HFF-Myc (cell line): Measurements from ENCODE around the gene SP2.
A peak's percentile ranks its signal among the peaks of the same experiment; 100 is the strongest.

Experiments
- DNase-seq: peaks from one replicate; pipeline ENCODE4 v3.0.0-alpha.2; 2011; ENCODE audit warnings: low read depth; ENCODE audit errors: extremely low read depth
- H3K4me3 ChIP-seq: replicated peaks from 2 replicates; pipeline ENCODE4 v1.5.1; 2011; ENCODE audit warnings: low read depth, mild to moderate bottlenecking, control low read depth, low read length
- TF ChIP-seq, protein P1 (sequence below): IDR thresholded peaks from 2 replicates; pipeline ENCODE4 v1.5.1; 2012; ENCODE audit warnings: mild to moderate bottlenecking, low read depth, low read length, control low read depth; ENCODE audit errors: missing control alignments

Gene SP2

DNA sequence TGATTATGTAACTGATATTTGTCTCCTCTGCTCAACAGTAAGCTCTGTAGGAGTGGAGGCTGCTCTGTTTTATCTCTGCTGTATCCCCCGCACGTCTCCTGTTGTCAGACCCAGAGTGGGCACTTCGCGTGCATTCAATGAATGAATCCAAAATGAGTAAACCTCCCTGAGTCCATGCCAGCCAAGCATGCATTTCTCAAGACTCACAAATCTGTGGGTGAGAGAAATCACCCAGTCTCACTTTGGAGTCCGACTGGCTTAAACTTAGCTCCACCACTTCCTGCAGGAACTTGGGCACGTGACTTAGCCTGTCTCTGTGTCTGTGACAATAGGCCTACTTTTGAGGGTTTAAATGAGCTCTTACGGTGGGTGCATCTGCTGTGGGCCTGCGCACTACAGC lies 49.0 kb downstream of the SP2 start:
- H3K4me3 ChIP-seq = no peak overlapping the region
- no peak for DNase-seq
- TF ChIP-seq, protein P1, sequence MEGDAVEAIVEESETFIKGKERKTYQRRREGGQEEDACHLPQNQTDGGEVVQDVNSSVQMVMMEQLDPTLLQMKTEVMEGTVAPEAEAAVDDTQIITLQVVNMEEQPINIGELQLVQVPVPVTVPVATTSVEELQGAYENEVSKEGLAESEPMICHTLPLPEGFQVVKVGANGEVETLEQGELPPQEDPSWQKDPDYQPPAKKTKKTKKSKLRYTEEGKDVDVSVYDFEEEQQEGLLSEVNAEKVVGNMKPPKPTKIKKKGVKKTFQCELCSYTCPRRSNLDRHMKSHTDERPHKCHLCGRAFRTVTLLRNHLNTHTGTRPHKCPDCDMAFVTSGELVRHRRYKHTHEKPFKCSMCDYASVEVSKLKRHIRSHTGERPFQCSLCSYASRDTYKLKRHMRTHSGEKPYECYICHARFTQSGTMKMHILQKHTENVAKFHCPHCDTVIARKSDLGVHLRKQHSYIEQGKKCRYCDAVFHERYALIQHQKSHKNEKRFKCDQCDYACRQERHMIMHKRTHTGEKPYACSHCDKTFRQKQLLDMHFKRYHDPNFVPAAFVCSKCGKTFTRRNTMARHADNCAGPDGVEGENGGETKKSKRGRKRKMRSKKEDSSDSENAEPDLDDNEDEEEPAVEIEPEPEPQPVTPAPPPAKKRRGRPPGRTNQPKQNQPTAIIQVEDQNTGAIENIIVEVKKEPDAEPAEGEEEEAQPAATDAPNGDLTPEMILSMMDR = no peak

- no peak for DNase-seq
- TF ChIP-seq, protein P1 = no peak
Observed at GRCh38 chr17:47945529-47946508, 49.8 kb downstream of the SP2 start.

GRCh38 chr17:47946516-47946915 lies 50.5 kb downstream of the SP2 start:
- TF ChIP-seq, protein P1 = no peak
- DNase-seq = no peak
- H3K4me3 ChIP-seq = no peak overlapping the region

More at GRCh38 chr17:47945529-47946508, 49.8 kb downstream of the SP2 start:
- H3K4me3 ChIP-seq = no peak overlapping the region

DNA sequence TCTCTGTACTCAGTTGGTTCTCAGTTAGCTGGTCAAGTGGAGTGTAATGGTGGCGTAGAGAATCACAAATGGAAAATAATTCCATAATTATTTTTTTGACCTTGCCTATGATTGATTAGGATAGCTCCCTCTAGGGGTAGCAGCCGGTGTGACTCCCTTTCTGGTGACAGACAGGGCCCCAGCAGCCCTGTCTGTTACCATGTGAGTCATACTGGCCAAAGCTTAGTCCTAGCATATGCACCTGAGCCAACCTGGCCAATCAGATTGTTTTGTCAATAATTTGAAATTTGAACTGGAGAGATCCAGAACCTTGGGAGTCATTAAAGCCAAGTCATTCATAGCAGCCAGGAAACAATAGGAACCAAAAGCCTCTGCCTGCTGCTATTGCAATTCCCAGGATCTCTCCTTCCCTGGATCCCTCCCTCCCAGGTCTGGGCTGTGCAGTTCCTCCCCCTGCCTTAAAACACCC lies 50.9 kb downstream of the SP2 start:
- no peak overlapping the region for H3K4me3 ChIP-seq
- peak; percentile 53 for DNase-seq
- TF ChIP-seq, protein P1 = peak; percentile 87

GRCh38 chr17:47948706-47949196 lies 52.7 kb downstream of the SP2 start:
- DNase-seq = no peak
- H3K4me3 ChIP-seq = no peak overlapping the region
- TF ChIP-seq, protein P1 = no peak

GRCh38 chr17:47949197-47949759 lies 53.2 kb downstream of the SP2 start:
- peak overlapping the region; percentile 13; the same call in 1 of the 2 replicates for H3K4me3 ChIP-seq
- TF ChIP-seq, protein P1 = peak; percentile 97
- DNase-seq = no peak
